Chondrocyte (in vitro differentiated cells): Measurements from ENCODE around the gene ZNF148. TPM values are rescaled to one million over a fixed set of nuclear protein-coding genes. Genes with fewer than 3 reads are reported as not detected.

ENCODE experiments used
- DNase-seq: peaks from one replicate; pipeline ENCODE4 v3.0.0; 2021; ENCODE audit warnings: mixed read lengths, low spot score
- H3K27ac Mint-ChIP-seq: one replicate; pipeline ENCODE4 v1.8.0; 2021; ENCODE audit warnings: mild to moderate bottlenecking, moderate library complexity, mixed read lengths; ENCODE audit not compliant: unreplicated experiment
- H3K27me3 Mint-ChIP-seq: 2 replicates; pipeline ENCODE4 v1.8.0; 2021; ENCODE audit warnings: low read depth, mixed read lengths
- H3K36me3 Mint-ChIP-seq: 2 replicates; pipeline ENCODE4 v1.8.0; 2021; ENCODE audit warnings: low read depth, mixed read lengths
- H3K4me1 Mint-ChIP-seq: 2 replicates; pipeline ENCODE4 v1.8.0; 2021; ENCODE audit warnings: low read depth, mild to moderate bottlenecking, mixed read lengths
- H3K4me3 Mint-ChIP-seq: one replicate; pipeline ENCODE4 v1.8.0; 2021; ENCODE audit warnings: mild to moderate bottlenecking, moderate library complexity, mixed read lengths; ENCODE audit not compliant: unreplicated experiment
- H3K9me3 Mint-ChIP-seq: 2 replicates; pipeline ENCODE4 v1.8.0; 2021; ENCODE audit warnings: low read depth, mixed read lengths
- total RNA-seq: library from RNA; stranded (reverse); gene quantifications from 3 replicates; pipeline ENCODE4 v1.2.1, GENCODE V29; 2021
- TF ChIP-seq, protein P1 (sequence below): fragments of 200-600 bp; sonication (generic); IDR thresholded peaks from 2 replicates; pipeline ENCODE4 v1.5.0; 2021; ENCODE audit warnings: antibody characterized with exemption, mild to moderate bottlenecking, moderate library complexity

The ZNF148 gene
- total RNA-seq, 1 donor from 2014 or later, result 45.9 TPM

DNA sequence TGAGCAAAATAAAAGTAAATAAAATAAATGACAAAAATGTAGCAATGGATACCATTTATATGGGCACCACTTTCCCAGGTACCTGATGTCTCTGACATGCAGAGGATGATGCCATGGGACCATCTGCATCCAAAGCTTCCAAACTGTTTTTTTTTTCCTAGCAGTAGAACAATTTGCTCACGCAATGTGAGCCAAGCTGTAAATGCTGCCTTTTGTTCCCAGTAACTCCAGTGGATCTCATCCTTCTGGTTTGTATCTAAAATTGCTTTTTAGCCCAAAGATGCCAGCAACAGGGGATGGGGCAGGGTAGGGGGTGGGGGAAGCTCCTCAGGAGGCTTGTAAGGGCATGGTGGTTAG lies 195.3 kb downstream of the ZNF148 start:
- Mint-ChIP-seq H3K36me3 (no peaks in the 10 kb centered on the region), H3K4me1 (peaks cover 4% of the 10 kb centered on the region), H3K27me3 (no peaks in the 10 kb centered on the region), H3K9me3 (no peaks in the 10 kb centered on the region), H3K27ac (no peak overlapping the region), H3K4me3 (no peak overlapping the region)
- no peak for DNase-seq
- TF ChIP-seq, protein P1, sequence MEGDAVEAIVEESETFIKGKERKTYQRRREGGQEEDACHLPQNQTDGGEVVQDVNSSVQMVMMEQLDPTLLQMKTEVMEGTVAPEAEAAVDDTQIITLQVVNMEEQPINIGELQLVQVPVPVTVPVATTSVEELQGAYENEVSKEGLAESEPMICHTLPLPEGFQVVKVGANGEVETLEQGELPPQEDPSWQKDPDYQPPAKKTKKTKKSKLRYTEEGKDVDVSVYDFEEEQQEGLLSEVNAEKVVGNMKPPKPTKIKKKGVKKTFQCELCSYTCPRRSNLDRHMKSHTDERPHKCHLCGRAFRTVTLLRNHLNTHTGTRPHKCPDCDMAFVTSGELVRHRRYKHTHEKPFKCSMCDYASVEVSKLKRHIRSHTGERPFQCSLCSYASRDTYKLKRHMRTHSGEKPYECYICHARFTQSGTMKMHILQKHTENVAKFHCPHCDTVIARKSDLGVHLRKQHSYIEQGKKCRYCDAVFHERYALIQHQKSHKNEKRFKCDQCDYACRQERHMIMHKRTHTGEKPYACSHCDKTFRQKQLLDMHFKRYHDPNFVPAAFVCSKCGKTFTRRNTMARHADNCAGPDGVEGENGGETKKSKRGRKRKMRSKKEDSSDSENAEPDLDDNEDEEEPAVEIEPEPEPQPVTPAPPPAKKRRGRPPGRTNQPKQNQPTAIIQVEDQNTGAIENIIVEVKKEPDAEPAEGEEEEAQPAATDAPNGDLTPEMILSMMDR, result no peak

DNA sequence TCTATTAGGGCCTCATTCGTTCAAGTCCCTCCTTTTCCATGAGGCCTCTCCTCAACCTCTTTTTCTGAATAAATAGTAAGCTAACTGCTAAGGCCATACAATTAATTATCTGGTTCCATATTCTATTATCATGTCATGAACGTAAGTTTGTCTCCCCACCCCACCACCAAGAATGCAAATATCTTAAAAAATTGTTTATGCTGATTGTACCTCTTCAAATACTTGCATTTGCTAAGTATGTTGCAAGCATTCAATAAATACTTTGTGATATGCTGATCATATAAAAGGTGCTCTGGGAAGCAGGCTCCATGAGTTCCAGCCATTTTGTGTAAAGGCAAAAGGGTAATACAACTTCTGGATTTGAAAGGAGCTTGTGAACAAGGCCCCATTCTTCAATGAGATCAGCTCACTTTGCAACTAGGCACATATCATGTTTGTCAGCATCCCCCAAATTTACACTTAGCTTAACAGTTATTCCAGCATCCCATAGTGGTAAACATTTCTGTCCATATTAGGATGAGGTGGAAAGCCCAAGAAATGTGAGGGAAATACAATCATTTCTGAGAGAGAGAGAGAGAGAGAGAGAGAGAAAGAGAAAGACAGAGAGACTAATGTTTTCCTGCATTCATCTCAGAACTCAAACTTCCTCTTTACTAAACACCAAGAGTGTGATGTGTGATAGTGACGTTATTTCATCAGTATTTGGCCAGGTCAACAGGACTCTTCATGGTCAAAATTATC lies 195.8 kb downstream of the ZNF148 start:
- DNase-seq, result no peak
- H3K36me3 Mint-ChIP-seq, result no peaks in the 10 kb centered on the region
- H3K27me3 Mint-ChIP-seq, result no peaks in the 10 kb centered on the region
- no peak overlapping the region for H3K27ac Mint-ChIP-seq
- no peaks in the 10 kb centered on the region for H3K4me1 Mint-ChIP-seq
- TF ChIP-seq, protein P1, result no peak
- no peak overlapping the region for H3K4me3 Mint-ChIP-seq
- peaks cover 4% of the 10 kb centered on the region for H3K9me3 Mint-ChIP-seq

DNA sequence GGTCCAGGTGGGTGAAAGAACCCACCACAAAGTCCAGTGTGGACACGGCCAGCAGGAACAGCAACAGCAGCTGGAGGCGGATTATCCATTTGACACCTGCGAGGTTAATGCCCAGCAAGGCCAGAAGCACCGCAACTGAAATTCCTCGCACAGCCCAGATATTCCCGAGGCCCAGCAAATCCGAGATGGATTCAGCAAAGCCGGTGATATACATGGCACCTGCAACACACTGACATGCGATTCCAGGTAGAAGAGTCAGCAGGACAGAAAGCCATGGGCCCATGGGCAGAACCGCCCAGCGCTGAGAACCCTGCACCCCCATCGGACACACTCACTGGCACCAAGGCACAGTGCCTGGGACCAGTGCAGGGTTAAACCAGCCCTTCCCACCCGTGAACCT lies 197.4 kb downstream of the ZNF148 start:
- no peak for DNase-seq
- TF ChIP-seq, protein P1, result no peak
- no peak overlapping the region for H3K27ac Mint-ChIP-seq
- H3K4me1 Mint-ChIP-seq, result no peaks in the 10 kb centered on the region
- H3K4me3 Mint-ChIP-seq, result no peak overlapping the region
- H3K27me3 Mint-ChIP-seq, result no peaks in the 10 kb centered on the region
- peaks cover 8% of the 10 kb centered on the region for H3K9me3 Mint-ChIP-seq
- H3K36me3 Mint-ChIP-seq, result peaks cover 2% of the 10 kb centered on the region

Other genes with a start within 250 kb of the ZNF148 start
- gene SLC12A8, start 162.6 kb downstream of the ZNF148 start, total RNA-seq, result 6.1 to 7.7 TPM (median 7.4 TPM) in 3 replicates
- 40.3 to 41.0 TPM (median 40.9 TPM) in 3 replicates for gene SNX4, start 144.9 kb upstream of the ZNF148 start, total RNA-seq
- 15.0 to 16.2 TPM (median 15.6 TPM) in 3 replicates for gene OSBPL11, start 220.2 kb upstream of the ZNF148 start, total RNA-seq